GM23338 (cell line): Measurements from ENCODE around the gene GALNT7. TPM values are rescaled to one million over a fixed set of nuclear protein-coding genes. Genes with fewer than 3 reads are reported as not detected.

ENCODE experiments used
- ATAC-seq: fragments of 200-7000 bp; cut with Tn5 transposase; 3 replicates; pipeline ENCODE4 v1.9.1; 2020
- DNase-seq: peaks from one replicate; pipeline ENCODE4 v3.0.0-alpha.2; 2015; ENCODE audit warnings: low spot score
- H2AFZ ChIP-seq: fragments of 200-600 bp; sonication (generic); 2 replicates; pipeline ENCODE4 v1.8.0; 2016; ENCODE audit warnings: antibody characterized with exemption, mild to moderate bottlenecking, moderate library complexity
- H3F3A ChIP-seq: fragments of 200-600 bp; sonication (generic); replicated peaks from 2 replicates; pipeline ENCODE4 v1.8.0; 2017; ENCODE audit warnings: antibody characterized with exemption, mixed run types, low read depth
- H3K27ac ChIP-seq: fragments of 200-600 bp; sonication (generic); 2 replicates; pipeline ENCODE4 v1.6.1; 2016; ENCODE audit warnings: low read depth
- H3K27me3 ChIP-seq: fragments of 200-600 bp; sonication (generic); 2 replicates; pipeline ENCODE4 v1.8.0; 2016; ENCODE audit warnings: mild to moderate bottlenecking, mixed run types, moderate library complexity; ENCODE audit not compliant: insufficient read depth
- H3K36me3 ChIP-seq: fragments of 200-600 bp; sonication (generic); 2 replicates; pipeline ENCODE4 v1.8.0; 2016; ENCODE audit warnings: mild to moderate bottlenecking; ENCODE audit not compliant: insufficient read depth
- H3K4me1 ChIP-seq: fragments of 200-600 bp; sonication (generic); 2 replicates; pipeline ENCODE4 v1.8.0; 2016; ENCODE audit warnings: mild to moderate bottlenecking, moderate library complexity; ENCODE audit not compliant: insufficient read depth
- H3K4me2 ChIP-seq: fragments of 200-600 bp; sonication (generic); 2 replicates; pipeline ENCODE4 v1.7.1; 2017; ENCODE audit warnings: mixed run types
- H3K4me3 ChIP-seq: fragments of 200-600 bp; sonication (generic); 2 replicates; pipeline ENCODE4 v1.6.1; 2016; ENCODE audit warnings: mixed run types
- H3K79me2 ChIP-seq: fragments of 200-600 bp; sonication (generic); replicated peaks from 2 replicates; pipeline ENCODE4 v1.8.0; 2017; ENCODE audit warnings: mild to moderate bottlenecking; ENCODE audit not compliant: insufficient read depth
- H3K9me2 ChIP-seq: fragments of 200-600 bp; sonication (generic); 2 replicates; pipeline ENCODE4 v1.8.0; 2017; ENCODE audit not compliant: insufficient read depth
- H4K20me1 ChIP-seq: fragments of 200-600 bp; sonication (generic); replicated peaks from 2 replicates; pipeline ENCODE4 v1.8.0; 2017; ENCODE audit warnings: mild to moderate bottlenecking; ENCODE audit not compliant: insufficient read depth
- H3K27ac Mint-ChIP-seq: 2 replicates; pipeline ENCODE4 v1.8.0; 2020; ENCODE audit warnings: inconsistent platforms, mild to moderate bottlenecking, moderate library complexity, mixed read lengths
- H3K27me3 Mint-ChIP-seq: 3 replicates; pipeline ENCODE4 v1.8.0; 2022; ENCODE audit warnings: low read depth, mild to moderate bottlenecking, moderate library complexity, mixed read lengths, inconsistent platforms; ENCODE audit not compliant: insufficient read depth, poor library complexity
- H3K36me3 Mint-ChIP-seq: 3 replicates; pipeline ENCODE4 v1.8.0; 2021; ENCODE audit warnings: low read depth, mild to moderate bottlenecking, inconsistent platforms, moderate library complexity, mixed read lengths
- H3K4me1 Mint-ChIP-seq: 3 replicates; pipeline ENCODE4 v1.8.0; 2020; ENCODE audit warnings: mild to moderate bottlenecking, inconsistent platforms, mixed read lengths
- H3K4me3 Mint-ChIP-seq: 3 replicates; pipeline ENCODE4 v1.8.0; 2021; ENCODE audit warnings: moderate library complexity, mild to moderate bottlenecking, inconsistent platforms, mixed read lengths
- H3K9me3 Mint-ChIP-seq: 3 replicates; pipeline ENCODE4 v1.8.0; 2020; ENCODE audit warnings: moderate library complexity, mild to moderate bottlenecking, inconsistent platforms, mixed read lengths
- CREB1 ChIP-seq: fragments of 250-450 bp; sonication (Bioruptor Pico); IDR thresholded peaks from 2 replicates; pipeline ENCODE4 v1.5.0; 2020; ENCODE audit warnings: low read depth, mild to moderate bottlenecking, moderate library complexity
- CTCF ChIP-seq, 2 experiments: fragments of 200-600 bp in 1 of 2; sonication (generic) in 1 of 2; conservative IDR thresholded peaks; 2 replicates each; pipeline versions ENCODE4 v1.5.1 to v1.6.1; 2016 to 2017; ENCODE audit warnings: antibody characterized with exemption in 2 of 2, low read depth in 2 of 2, mild to moderate bottlenecking in 2 of 2, moderate library complexity in 1 of 2
- EZH2 ChIP-seq: fragments of 200-600 bp; sonication (generic); IDR thresholded peaks from one replicate; pipeline ENCODE4 v1.8.0; 2017; ENCODE audit warnings: antibody characterized with exemption, mild to moderate bottlenecking, low read depth; ENCODE audit not compliant: unreplicated experiment
- EZH2phosphoT487 ChIP-seq: fragments of 200-600 bp; sonication (generic); IDR thresholded peaks from one replicate; pipeline ENCODE4 v1.8.1; 2018; ENCODE audit warnings: antibody characterized with exemption; ENCODE audit not compliant: unreplicated experiment
- JUNB ChIP-seq: IDR thresholded peaks from one replicate; pipeline ENCODE4 v1.6.1; 2016; ENCODE audit warnings: antibody characterized with exemption; ENCODE audit not compliant: unreplicated experiment
- ZNF462 ChIP-seq: fragments of 250-450 bp; sonication (Bioruptor Pico); IDR thresholded peaks from 2 replicates; pipeline ENCODE4 v1.5.0; 2020; ENCODE audit warnings: mild to moderate bottlenecking, moderate library complexity
- polyA plus RNA-seq: library from polyadenylated mRNA; unstranded; fragments of >200 nt; fragmentation: Nextera tagmentation; extraction: Ambion mirVana; gene quantifications from 2 replicates; pipeline ENCODE4 v1.2.1, GENCODE V29; 2016
- total RNA-seq: library from RNA; depleted of rRNA; stranded (reverse); fragments of >200 nt; shearing (Covaris generic); gene quantifications from 2 replicates; pipeline ENCODE4 v1.2.3, GENCODE V29; 2014

GALNT7 gene
- total and polyA plus RNA-seq, 2 experiments from 2014 or later: 31.8 to 72.2 TPM

- no peak for TF ChIP-seq ZNF462
- no peak for TF ChIP-seq EZH2phosphoT487
- TF ChIP-seq CTCF (conservative IDR thresholded peaks at IDR 0.05; ENCODE audit: low read depth in 2 of 2): no peak
- TF ChIP-seq JUNB: no peak
- no peak for TF ChIP-seq CREB1 (CRISPR knock-in tag)
These were observed 61.5 kb downstream of the GALNT7 start (continued) for GRCh38 chr4:173230062-173230461.

- no peak overlapping the region for H3K27ac Mint-ChIP-seq
- Histone ChIP-seq H4K20me1 (no peaks in the 10 kb centered on the region), H3K4me1 (peaks cover 30% of the 10 kb centered on the region), H3F3A (no peaks in the 10 kb centered on the region), H3K4me2 (no peak overlapping the region), H3K27ac (peak overlapping the region; percentile 8; the same call in 1 of the 2 replicates), H3K27me3 (no peaks in the 10 kb centered on the region), H2AFZ (no peak overlapping the region), H3K36me3 (no peaks in the 10 kb centered on the region), H3K79me2 (peaks cover 100% of the 10 kb centered on the region), H3K4me3 (no peak overlapping the region), H3K9me2 (no peaks in the 10 kb centered on the region)
- H3K9me3 Mint-ChIP-seq: no peaks in the 10 kb centered on the region
- H3K36me3 Mint-ChIP-seq: peaks cover 6% of the 10 kb centered on the region; the same call in 1 of the 3 replicates
- ATAC-seq: peak; percentile 65
- H3K4me1 Mint-ChIP-seq: peaks cover 45% of the 10 kb centered on the region
- H3K4me3 Mint-ChIP-seq: no peak overlapping the region
- peaks cover 6% of the 10 kb centered on the region for H3K27me3 Mint-ChIP-seq
- TF ChIP-seq CTCF (conservative IDR thresholded peaks at IDR 0.05; ENCODE audit: low read depth in 2 of 2) (peak; percentile 16 to 35; a peak in 2 of 4 replicates), EZH2 (no peak)
- no peak for DNase-seq
These were observed 63.3 kb downstream of the GALNT7 start for GRCh38 chr4:173231916-173232315.
